Sigmoid colon (tissue), 4 donors: Measurements from ENCODE around the gene TRO.

Source experiments
- POLR2AphosphoS5 ChIP-seq, 4 donors: sonication (generic); formaldehyde crosslinking; IDR thresholded peaks; one replicate each; pipeline ENCODE4 v1.6.1; 2017; ENCODE audit warnings: antibody characterized with exemption in 4 of 4
- TF ChIP-seq, protein P1 (sequence below), 4 experiments: fragments of 450-650 bp in 3 of 4; fragments of 200-600 bp in 1 of 4; IDR thresholded peaks; one replicate each; pipeline ENCODE4 v1.5.1; 2016 to 2019; ENCODE audit warnings: antibody characterized with exemption in 4 of 4, mild to moderate bottlenecking in 3 of 4, moderate library complexity in 2 of 4

DNA sequence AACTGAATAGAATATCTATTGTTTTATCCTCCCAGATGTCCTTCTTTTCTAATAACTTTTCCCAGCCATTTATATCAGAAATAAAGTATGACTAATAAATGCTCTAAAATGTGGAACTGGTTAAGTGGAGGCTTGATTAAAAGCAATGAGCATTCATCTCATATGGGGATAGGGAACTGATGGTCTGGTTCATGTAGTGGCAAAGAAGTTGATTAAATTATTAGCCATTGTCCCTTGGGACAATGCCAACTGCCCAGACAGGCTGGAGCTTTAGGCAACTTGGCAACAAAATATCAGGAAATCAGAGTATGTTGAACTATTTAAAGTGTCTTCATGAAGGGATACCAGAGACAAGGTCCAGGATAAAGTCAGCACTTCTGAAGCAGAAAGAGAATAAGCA is 24.2 kb downstream of the TRO start:
- TF ChIP-seq, protein P1, sequence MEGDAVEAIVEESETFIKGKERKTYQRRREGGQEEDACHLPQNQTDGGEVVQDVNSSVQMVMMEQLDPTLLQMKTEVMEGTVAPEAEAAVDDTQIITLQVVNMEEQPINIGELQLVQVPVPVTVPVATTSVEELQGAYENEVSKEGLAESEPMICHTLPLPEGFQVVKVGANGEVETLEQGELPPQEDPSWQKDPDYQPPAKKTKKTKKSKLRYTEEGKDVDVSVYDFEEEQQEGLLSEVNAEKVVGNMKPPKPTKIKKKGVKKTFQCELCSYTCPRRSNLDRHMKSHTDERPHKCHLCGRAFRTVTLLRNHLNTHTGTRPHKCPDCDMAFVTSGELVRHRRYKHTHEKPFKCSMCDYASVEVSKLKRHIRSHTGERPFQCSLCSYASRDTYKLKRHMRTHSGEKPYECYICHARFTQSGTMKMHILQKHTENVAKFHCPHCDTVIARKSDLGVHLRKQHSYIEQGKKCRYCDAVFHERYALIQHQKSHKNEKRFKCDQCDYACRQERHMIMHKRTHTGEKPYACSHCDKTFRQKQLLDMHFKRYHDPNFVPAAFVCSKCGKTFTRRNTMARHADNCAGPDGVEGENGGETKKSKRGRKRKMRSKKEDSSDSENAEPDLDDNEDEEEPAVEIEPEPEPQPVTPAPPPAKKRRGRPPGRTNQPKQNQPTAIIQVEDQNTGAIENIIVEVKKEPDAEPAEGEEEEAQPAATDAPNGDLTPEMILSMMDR (IDR thresholded peaks at IDR 0.05) = no peak
- TF ChIP-seq POLR2AphosphoS5 (IDR thresholded peaks at IDR 0.05) = no peak
